ENCODE results near the gene UBXN2A.

Gene UBXN2A, protein sequence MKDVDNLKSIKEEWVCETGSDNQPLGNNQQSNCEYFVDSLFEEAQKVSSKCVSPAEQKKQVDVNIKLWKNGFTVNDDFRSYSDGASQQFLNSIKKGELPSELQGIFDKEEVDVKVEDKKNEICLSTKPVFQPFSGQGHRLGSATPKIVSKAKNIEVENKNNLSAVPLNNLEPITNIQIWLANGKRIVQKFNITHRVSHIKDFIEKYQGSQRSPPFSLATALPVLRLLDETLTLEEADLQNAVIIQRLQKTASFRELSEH

DNA sequence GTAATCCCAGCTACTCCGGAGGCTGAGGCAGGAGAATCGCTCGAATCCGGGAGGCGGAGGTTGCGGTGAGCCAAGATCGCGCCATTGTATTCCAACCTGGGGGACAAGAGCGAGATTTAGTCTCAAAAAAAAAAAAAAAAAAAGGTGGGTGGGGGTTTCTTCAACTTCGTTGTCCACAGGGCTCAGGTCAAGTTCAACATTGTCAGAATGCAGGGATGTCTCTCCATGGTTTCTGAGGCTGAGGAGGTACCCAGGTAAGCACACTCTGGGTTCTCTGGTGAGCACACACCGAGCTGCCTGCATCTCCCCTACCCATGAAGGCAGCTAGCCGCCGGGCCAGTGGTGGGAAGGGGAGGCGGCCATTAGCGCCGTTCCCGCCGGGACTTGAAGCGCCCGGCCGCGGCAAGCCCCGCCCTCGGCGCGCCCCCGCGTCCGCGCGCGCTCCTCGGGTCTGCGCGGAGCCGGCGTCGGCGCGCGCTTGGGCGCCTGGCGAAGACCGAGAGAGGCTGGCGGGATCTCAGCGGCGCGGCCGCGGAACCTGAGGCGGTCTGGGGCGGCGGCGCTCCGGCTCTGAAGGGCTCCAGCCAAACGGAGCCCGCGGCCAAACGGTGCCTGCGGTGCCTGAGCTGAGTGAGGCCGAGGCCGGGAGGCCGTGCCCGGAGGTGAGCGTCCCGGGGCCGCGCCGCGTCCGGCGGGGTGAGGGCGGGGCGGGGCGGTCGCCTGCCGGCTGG is at the start of gene UBXN2A:
Gene UBXN2A (plus strand): TSS at position 477 of the 731 bp plus-strand sequence. CDS start 17,852 bp downstream, outside the sequence.
- peak; percentile 82 for DNase-seq

DNA sequence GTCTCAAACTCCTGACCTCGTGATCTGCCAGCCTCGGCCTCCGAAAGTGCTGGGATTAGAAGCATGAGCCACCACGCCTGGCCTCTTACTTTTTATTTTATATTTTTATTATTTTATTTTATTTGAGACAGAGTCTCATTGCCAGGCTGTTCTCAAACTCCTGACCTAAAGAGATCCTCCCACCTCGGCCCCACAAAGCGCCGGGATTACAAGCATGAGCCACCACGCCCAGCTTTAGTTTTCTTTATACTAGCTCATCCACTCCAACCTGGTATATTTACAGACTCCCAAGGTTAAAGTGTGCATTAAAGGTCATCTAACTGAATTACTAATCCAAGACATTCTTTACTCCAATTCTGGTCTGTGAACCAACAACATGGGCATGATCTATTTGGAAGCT is 40.1 kb upstream of the UBXN2A start:
- DNase-seq: no peak

DNA sequence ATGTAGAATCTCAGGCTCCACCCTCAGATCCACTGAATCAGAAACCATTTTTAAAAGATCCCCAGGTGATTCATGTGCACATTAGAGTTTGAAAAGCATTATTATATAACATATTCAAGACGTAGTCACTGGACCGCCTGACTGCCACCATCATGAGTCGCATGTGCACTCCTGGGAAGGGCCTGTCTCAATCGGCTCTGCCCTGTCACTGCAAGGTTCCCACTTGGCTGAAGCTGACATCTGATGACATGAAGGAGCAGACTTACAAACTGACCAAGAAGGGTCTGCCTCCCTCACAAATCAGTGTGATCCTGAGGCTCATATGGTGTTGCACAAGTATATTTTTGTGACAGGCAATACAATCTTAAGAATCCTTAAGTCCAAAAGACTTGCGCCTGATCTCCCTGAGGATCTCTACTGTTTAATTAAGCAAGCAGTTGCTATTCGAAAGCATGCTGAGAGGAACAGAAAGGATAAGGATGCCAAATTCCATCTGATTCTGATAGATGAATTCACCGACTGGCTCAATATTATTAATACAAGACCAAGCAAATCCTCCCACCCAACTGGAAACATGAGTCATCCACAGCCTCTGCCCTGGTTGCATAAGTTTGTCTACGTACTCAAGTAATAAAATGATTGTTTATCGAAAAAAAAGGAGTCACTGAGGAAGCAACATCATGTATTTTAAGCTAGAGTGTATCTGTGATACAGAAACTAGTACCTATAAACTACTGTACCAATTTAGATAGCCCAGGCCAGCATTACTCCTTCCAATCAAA is 39.5 kb upstream of the UBXN2A start:
- DNase-seq: no peak

DNA sequence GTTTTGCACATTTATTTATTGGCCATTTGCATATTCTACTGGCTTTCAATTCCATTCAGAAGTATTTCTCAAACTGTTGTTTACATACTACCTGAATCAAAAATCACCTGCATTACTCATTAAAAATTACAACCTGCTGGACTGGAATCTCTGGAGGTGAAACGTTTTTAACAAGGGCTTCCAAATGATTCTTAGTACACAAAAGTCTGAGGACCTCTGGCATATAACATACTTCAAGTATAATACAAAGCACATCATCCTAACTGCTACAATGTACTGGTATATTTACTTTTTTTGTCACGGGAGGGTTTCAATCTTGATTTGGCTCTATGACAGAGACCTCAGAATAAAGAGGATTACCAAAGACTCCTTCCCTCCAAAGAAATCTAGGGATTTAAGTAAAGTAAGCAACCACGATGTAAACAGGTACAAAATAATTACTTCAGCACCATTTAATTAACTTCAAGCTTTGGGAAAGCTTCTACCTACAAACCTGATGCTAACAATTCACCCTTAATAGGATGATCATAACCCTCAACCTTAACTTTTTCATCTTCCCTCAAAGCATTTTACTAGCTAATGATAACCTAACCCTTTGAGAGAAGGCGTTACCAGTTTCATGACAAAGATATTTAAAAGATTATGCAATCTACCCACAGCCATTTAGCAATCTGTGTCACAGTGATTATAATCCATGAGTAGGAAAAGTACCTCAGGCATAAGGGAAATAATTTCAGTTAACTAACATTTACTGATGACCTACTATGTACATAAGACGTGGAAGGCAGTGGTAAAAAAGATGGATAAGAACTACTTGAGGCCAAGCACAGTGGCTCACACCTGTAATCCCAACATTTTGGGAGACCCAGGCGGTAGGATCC is 38.1 kb upstream of the UBXN2A start:
- DNase-seq: no peak

DNA sequence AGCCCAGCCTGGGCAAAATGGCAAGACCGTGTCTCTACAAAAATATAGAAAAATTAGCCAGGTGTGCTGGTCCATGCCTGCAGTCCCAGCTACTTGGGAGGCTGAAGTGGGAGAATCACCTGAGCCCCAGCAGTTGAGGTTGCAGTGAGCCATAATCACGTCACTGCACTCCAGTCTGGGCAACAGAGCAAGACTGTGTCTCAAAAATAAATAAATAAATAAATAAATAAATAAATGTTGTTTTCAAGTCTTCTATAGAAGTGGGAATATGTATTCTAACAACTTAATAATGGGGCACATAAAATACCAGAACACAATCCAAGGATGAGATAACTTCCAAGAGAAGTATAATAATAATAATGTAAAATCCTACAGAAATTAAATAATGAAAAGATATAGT is 37.2 kb upstream of the UBXN2A start:
- no peak for DNase-seq

DNA sequence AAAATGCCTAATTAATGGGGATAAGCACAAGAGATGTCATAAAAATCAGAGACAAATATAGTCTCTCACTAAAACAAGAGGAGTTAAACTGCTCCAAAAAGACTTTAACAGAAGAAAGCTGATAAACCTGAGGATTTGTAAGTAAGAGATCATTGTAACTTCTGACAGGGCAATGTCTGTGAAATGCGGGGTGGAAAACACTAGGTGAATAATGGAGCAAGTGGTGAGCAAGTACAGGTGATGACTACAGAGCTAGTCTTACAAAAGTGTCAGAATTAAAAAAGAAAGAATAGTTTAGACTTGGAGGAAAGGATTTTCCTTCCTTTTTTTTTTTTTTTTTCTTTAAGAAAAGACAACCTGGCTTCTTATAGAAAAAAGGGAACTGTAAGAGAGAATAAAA is 36.0 kb upstream of the UBXN2A start:
- no peak for DNase-seq

DNA sequence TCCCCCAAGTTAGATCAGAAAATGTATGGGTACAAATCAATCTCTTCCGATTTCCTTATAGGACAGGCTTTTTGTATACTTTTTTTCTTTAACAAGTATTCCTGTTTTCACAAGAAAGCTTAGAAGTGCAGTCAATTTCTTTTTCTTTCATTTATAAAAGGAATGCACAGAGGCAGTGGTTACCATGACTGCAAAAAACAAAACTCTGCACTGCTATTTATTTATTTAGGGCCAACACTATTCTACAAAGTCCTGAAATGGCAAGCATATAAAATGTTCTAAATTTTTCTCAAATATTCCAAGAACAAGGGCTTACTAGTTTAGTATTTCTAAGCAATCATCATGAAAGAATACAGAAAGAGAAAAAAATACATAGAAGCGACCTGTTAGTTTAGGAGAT is 35.6 kb upstream of the UBXN2A start:
- no peak for DNase-seq

DNA sequence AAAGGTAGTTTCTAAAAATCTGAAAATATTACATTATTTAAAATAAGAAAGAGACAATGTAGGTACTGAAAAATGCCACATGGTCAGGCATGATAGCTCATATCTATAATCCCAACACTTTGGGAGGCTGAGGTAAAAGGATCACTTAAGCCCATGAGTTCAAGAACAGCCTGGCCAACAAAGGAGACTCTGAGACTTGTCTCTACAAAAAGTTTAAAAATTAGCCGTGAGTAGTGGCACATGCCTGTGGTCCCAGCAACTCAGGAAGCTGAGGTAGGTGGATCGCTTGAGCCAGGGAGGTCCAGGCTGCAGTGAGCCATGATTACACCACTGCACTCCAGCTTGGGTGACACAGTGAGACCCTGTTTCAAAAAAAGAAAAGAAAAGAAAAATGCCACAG is 35.1 kb upstream of the UBXN2A start:
- no peak for DNase-seq

DNA sequence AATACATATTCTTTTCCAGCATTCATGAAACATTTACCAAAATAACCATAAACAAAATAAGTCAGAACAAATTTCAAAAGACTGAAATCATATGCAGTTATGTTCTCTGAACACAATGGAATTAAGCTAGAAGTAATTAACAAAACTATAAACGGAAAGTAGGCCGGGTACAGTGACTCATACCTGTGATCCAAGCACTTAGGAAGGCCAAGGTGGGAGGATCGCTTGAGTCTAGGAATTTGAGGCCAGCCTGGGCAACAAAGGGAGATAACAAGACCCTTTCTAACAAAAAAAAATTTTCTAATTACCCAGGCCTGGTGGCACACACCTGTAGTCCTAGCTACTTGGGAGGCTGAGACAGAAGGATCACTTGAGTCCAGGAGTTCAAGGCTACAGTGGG is 28.2 kb upstream of the UBXN2A start:
- DNase-seq: no peak

DNA sequence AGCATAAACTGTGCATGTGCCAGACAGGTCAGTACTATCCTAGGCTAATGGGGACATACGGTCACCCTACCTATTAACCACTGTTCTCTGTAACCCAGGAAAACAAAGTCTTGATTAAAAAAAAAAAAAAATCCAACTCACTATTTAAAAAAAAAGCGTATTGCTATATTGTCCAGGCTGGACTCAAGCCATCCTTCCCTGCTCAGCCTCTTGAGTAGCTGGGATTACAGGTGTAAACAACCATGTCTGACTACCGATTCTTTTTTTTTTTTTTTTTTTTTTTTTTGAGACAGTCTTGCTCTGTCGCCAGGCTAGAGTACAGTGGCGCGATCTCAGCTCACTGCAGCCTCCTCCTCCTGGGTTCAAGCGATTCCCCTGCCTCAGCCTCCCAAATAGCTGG is 24.9 kb upstream of the UBXN2A start:
- DNase-seq: no peak

DNA sequence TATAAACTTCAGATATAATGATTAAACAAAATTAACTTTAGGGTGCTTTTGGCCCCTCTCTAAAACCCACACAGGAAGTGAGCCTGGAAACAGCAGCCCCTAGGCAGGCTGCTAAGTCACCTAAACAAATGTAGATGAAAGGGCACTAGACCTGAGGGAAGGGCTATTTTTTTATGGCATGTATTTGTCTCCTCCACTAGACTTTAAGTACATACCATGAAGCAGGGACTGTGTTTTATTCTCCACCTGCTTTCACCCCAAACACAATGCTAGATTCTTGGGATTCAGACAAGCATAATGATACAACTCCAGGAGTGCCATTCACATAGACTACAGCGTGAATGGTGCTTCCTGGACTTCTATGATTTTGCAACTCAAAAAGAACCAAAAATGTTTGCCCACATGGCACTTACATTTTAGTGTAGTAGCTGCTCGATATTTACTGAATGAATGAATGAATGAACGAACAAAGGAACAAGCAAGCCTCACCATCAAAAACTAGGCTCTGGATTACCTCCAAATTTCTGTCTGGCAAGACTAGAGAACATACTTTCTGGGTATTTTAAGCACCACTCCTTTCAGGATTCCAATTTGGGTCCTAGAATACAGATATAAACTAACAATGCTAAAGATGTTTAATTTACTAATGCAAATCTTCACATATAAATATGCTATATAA is 23.4 kb upstream of the UBXN2A start:
- DNase-seq: no peak

DNA sequence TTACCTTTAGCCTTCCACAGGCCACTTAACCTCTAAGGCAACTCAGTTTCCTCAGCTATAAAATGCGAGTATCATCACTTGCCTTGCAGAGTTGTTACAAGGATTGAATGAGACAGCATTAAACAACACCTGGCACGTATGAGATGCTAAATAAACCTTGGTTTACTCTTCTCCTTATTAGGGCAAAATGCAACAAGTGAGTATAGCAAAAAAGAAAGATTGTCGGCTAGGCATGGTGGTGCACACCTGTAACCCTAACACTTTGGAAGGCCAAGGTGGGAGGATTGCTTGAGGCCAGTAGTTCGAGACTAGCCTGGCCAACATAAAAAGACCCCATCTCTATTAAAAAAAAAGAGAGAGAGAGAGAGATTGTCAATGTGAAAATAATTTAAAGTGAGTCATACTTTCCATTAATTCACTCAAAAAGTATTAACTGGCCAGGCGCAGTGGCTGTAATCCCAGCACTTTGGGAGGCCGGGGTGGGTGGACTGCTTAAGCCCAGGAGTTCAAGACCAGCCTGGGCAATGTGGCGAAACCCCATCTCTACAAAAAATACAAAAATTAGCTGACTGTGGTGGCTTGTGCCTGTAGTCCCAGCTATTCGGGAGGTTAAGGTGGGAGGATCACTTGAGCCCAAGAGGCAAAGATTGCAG is 21.3 kb upstream of the UBXN2A start:
- DNase-seq: no peak

DNA sequence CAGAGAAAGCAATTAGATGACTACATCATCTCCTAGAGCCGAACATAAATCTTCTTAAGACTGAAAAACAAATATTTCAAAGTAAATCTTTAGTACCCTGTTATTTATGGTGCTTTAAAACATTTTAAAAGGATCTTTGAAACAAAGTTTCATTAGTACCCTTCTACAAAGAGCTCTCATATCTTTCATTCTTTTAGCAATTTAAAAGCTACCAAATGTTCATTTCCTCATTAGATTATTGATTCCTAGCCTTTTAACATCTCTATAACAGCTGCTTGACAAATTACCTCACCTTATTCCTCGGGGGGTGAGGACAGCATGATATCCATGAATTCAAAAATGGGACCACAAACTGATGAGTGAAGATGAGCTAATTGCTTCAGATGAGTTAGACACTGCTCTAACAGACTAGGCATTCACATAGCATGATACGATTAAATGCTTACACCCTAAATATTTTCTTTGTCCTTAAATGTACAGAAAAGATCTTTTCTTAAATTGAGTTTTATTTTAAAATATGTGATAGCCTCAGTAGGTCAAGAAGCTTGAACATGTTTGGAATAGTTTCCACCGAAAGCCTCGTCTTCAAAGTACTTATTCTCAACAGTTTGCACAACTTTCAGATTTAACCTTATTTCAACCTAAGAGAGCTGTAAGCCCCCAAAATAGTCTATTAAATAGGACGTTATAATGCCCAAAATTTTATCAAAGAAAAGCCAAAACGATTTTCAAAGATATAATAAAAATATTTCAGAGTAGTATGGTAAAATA is 15.5 kb upstream of the UBXN2A start:
- no peak for DNase-seq

DNA sequence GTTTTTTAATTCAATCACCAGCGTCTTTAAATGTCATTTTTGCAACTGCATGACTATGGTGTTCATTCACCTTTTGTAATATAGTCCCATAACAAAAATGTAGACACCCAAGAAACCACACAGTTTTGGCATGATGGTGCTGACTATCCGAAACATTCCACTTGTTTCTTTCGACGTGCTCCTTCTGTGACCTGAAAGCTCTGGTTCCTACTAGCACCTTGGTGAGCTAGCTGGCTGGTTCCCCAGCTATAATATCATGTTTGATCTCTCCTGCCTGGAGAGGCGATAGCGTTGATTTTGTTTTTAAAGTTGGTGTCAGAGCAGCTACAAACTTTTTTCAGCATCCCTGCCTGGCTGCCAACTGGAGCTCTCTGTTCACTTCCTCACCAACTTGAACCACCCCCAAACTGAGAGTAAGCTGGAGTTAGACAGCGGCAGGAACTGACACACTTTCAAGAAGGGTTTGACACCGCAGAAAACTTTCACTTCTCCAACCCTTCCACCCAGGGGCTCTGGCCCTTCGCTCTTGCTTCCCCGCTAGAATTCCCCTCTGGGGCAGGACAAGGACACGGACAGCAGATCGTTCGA is 14.5 kb upstream of the UBXN2A start:
- no peak for DNase-seq

DNA sequence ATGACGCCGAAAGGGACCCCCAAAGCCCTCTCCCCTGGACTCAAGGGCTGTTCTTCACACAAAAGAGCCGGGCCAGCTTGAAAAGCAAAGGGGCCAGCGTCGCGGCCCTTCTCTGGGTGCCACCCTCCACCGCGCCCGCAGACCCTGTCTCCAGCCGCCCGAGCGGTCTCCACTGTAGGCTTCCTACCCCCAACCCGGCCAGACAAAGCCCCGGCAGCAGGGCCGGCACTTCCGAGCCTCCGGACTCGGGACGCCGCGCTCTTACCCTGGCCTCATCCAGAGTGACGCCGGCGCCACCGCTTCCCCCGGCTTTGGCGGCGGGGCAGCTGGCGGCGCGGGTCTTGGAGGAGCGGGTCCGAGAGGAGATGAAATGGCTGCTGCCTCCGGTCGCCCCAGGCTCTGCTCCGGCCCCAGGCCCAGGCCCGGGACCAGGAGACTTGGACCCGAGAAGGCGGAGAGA is 13.9 kb upstream of the UBXN2A start:
- no peak for DNase-seq

DNA sequence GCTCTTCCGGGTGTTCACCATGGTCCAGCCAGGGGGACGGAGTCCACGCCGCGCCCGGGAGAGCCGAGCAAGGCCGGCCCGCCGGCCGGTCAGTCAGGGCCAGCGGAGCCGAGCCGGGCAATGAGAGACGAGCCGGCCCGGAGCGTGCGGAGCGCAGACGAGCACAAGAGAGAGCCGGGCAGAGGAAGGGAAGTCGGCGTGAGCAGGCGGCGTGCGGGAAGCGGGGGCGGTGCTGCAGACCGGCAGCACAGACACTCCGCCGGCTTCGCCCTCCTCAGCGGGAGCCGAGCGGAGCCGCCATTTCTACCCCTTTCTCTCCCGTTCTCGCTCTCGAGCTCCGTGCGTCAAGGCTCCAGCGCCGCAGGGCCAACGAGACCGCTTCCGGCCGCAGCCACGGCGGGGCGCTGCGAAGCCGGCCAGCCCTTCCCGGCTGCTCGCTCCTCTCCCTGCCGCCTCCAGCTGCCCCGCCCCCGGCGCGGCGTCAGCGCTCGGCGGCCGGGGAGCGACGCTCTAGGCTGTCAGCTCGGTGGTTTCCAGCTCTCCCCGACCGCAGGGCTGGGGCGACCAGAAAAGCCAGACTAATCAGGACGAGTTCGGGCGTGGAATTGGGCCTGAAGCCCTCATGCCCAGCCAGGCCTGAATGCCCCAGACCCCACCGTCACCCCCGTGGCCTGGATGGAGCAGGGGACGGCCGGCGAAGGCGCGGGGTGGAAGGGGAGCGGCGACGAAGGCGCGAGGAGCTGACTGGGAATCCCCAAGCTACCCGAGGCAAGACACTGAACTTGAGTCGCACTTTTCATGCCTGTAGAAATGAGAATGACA is 13.3 kb upstream of the UBXN2A start, which contains the start of gene ATAD2B:
Gene ATAD2B (minus strand): TSS at position 374 of the 822 bp plus-strand sequence. CDS start 353 bp downstream, at position 21.
- peak; percentile 93 for DNase-seq

DNA sequence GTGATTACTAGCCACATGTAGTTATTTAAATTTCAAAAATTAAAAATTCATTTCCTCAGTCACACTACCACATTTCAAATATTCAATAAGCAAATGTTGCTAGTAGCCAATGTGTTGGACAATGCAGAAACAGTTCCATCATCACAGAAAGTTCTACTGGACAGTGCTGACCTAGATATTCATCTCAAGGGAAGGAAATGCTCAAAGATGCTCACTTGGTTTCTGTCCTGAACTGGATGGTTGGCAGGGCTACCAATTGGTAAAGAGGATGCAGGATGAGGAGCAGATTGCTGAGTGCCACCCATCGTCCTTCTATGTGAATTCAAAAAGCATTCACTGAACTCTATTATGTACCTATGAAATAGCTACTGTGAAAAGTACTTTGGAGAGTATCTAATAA is 6.0 kb upstream of the UBXN2A start:
- no peak for DNase-seq

DNA sequence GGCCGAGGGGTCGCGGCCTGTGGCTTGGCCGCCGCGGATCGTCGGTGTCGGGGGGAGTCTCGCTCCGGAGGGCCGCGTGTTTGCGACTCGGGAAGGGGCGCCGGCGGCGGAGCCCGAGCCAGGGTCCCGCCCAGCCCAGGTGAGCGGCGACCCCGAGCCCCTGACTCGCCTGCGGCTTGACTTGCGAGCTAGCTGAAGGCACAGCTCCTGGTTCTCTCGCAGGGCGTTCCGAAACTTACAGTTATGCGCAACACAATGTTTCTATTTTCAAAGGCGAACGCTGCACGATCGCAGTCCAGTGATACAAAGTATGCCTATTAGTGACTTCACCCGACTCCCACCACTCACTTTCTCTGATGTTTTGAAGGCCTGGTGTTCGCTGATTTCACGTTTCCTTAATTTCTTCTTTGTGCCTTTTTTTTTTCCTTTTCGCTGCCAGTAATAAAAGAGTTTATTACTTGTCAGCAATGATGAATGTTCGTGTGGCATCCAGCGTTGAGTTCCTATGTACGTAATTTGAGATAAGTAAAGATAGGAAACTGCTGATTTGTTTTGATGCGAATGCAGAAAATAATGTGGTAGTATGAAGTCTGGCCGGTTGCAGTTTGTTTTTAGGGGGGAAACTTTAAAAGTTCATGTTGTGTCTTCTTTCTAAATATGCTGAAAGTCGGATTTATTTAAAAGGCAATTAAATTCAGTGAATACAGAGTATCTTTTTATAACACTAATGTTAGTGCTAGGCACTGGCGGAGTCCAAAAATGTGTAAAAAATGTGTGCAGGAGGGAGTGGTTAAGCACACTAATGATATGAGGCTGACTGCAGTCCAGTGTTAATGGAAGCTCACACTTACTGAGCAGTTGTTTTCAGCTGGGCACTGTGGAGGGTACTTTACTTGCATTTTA is 706 bp downstream of the UBXN2A start:
- peak; percentile 3 for DNase-seq

Data from COR-L47 (cell line).